Fibroblast of skin of back (primary cell): Measurements from ENCODE around the gene EXPH5. TPM values are rescaled to one million over a fixed set of nuclear protein-coding genes. Genes with fewer than 3 reads are reported as not detected.
A peak's percentile ranks its signal among the peaks of the same experiment; 100 is the strongest.
"Not testable (repeated sequence)": the region's sequence is repeated elsewhere in the genome, so short reads cannot be mapped to it uniquely, and the experiment has no call there.

Source experiments
- DNase-seq: peaks from one replicate; pipeline ENCODE4 v3.0.0-alpha.2; 2013
- polyA plus RNA-seq, 2 experiments: library from polyadenylated mRNA; unstranded; fragments of 120-200 nt; gene quantifications; one replicate each; pipeline ENCODE4 v1.2.1, GENCODE V29; 2013; ENCODE audit not compliant: insufficient read length in 2 of 2

The EXPH5 gene, protein sequence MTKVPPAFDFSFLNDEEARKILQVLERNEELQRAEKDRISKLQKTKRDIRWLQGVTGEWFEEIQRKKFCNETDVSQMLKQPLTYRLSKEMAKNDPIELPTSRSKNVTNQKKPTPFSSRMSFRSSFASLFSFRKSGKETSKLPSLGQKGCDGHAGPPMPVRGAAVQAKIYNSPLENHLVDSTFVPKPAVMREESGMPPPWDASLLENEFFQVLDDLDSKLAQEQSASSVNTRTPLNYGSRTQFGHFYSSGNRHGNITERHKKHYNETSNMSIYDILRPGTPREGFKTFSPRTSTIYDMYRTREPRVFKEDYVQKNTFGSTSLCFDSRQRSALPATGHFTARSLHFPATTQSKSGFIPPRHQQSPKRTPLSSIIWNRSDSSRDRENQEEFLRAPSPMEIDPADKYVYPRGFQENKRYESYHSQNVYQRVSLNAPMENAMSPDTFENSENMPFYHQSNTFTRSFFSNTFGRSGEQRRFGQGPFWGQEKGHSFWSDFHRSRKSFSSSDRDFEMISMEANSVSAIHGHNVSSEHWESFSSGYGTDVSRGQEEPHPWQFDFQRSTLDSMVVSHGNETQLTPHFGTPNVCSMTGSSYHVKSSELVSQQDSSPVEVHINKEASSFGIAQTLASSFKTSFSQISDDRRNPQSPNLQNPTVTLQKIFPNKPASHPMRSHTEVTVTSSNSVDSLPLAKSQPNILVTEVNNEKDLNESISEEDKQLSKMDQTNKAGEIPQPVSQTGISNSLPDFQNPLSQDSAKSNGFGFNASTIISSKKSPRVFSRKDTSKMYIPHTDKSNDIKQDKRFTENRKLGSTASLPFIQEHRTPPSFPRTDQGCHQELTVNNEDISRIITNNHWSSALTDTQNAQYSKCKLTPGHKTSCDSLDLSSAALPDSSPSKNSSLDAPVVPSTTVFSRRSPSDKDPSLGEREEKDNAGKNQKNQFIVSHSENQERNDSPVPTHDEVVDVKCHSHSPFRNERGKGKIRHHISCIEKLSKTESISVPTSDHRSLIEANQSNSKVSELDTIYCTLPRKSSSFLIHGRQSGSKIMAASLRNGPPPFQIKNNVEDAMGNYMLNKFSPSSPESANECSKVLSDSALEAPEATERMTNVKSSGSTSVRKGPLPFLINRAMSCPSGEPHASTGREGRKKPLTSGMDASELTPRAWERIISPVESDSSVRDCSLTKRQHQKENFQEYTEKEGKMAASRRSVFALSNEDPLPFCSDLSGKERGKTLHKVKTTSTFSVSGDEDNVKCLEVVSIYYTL (N-terminal part only)
- 0.06 TPM for polyA plus RNA-seq (2013, experiment 1 of 2; ENCODE audit: insufficient read length)
- 0.20 TPM for polyA plus RNA-seq (2013, experiment 2 of 2; ENCODE audit: insufficient read length)

- DNase-seq: peak; percentile 69
Measured at GRCh38 chr11:108593214-108593922, at the start of gene EXPH5. Gene EXPH5 (minus strand): TSS chr11:108593768. CDS start chr11:108593536, 232 bp downstream.

- DNase-seq: not testable (repeated sequence)
Measured at GRCh38 chr11:108641752-108642151, 48.2 kb upstream of the EXPH5 start.

DNA sequence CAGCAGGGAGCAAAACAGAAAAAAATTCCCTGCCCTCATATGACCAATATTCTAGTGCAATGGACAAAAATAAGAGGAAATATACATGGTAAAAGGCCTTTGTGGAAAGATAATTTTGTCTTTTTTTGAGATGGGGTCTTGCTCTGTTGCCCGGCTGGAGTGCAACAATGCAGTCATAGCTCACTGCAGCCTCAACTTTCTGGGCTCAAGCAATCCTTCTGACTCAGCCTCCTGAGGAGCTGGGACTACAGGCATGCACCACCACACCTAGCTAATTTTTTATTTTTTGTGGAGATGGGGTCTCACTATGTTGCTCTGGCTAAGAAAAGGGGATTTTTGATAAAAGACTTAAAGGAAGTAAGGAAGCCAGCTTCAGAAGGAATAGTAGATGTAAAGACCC lies 45.6 kb upstream of the EXPH5 start:
- no peak for DNase-seq

DNA sequence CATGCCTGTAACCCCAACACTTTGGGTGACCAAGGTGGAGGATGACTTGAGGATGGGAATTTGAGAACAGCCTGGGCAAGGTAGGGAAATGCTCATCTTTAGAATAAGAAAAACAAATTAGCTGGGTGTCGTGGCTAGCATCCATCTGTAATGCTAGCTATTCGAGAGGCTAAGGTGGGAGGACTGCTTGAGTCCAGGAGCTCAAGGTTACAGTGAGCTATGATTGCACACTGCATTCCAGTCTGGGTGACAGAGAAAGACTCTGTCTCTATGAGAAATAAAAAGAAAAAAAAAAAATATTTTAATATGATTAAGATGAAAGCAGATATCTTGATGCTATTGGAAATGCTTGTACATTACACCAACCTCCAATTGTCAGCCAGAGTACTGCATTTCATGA lies 42.7 kb upstream of the EXPH5 start:
- DNase-seq: no peak

DNA sequence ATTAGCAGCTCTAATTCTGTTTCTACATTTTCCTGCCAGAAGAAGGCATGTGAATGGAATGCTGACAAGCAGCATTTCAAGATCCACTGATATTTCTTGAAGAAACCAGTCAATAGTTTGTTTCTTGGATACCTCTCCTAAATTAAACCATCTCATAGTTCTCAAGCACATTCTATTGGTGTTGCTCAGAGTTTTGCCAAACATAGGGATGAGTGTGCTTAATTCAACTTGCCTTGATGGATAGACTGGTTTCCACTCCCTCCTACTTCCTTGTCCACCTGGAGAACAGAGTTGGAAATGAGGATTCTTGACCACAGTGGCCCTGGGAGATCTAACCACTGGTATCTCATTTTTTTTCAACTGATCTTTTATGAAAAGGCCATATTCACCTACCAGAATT lies 41.5 kb upstream of the EXPH5 start:
- DNase-seq: peak; percentile 9

- no peak for DNase-seq
Measured at GRCh38 chr11:108632041-108632704, 38.6 kb upstream of the EXPH5 start.

DNA sequence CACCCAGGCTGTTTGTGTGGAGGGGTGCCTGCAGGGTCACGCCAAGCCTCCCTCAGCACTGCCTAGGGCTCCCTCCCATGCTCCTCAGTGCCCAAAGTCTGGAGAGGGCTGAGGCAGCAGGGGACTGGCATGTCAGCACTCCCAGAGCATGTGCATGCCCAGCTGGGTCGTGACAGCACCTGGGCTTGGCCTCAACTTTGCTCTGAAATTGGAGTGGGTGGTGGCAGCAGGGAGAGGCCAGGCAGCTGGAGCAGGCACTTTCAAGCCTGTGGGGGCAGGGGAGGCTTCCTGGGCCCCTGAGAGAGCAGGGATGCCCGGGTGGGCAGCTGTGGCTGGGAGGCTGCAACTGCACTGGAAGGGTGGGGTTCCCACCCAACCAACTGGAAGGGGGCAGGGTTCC lies 35.7 kb upstream of the EXPH5 start:
- DNase-seq: no peak

DNA sequence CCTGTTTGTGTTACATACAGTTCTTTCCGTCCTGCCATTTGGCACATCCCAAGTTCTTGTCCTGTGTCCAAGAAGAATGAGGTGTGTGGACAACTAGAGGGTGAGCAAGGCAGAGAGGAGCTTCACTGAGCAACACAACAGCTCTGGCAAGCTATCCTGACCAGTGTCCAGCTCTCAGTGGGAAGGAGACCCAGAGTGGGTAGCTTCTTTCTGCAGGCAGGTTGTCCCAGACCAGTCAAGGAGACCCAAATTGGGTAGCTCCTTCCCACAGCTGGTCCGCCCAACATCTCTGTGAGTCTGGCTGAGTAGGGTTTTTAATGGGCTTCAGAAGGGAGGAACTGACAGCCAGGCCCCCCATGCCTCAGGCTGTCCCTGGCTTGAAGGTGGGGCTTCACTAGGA lies 35.2 kb upstream of the EXPH5 start:
- DNase-seq: no peak

DNA sequence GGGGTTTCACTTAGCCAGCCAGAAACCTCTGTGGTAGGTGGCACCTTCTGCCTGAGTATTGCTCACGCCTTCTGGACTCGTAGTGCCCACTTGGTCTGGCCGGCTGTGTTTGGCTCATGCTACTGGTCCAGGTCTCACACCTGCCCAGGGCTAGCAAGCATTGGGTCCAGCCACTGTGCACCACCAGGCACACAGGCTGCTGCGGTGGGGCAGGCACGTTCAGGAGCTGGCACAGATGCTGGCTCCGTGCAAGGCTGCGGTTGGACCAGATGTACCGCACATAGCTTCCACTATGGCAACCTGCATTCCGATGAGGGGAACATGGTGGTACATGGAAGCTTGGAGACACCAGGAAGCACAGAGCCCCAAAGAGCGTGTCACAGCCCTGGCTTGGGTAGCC lies 34.8 kb upstream of the EXPH5 start:
- DNase-seq: no peak

DNA sequence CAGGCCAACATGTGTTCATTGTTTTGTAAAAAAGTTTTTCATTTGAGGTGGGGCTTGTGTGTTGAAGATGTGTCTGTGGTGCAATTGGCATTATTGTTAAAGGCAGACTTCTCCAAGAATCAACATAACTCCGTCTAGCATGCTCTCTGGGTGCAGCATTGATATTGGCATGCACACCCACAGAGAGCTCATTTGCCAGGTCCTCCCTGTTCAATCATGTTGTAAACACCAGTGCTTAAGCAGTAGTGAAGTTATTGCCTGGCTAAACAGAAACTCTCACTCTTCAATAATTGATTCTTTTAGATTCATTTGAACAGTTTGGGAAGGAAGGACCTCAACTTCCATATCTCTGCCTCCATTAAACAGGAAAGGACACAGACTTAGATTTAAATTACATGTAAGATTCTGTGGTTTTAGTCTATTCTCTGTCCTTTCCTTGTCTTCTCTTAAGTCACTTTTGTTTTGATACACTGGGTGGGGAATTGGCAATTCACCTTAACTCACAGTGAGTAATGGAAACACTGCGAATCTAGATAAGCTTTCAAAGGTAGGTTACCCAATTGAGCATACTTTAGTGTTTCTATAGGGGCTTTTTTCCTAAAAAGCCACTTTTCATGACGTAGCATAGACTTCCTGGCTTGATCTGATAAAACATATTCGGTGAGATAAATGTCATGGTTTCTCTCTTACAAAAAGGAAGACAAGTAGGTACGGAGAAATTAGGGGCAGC lies 30.8 kb upstream of the EXPH5 start:
- no peak for DNase-seq

DNA sequence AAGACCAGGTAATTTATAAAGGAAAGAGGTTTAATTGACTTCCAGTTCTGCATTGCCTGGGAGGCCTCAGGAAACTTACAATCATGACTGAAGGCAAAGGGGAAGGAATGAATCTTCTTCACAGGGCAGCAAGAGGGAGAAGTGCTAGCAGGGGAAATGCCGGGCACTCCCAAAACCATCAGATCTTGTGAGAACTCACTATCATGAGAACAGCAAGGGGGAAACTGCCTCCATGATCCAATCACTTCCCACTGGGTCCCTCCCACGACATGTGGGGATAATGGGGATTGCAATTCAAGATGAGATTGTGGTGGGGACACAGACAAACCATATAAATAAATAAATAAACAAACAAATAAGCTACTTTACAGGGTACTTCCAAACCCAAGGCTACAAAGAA lies 28.8 kb upstream of the EXPH5 start:
- no peak for DNase-seq

- peak; percentile 24 for DNase-seq
Measured at GRCh38 chr11:108620958-108621772, 27.6 kb upstream of the EXPH5 start.

- peak; percentile 10 for DNase-seq
Measured at GRCh38 chr11:108618529-108618928, 25.0 kb upstream of the EXPH5 start.

DNA sequence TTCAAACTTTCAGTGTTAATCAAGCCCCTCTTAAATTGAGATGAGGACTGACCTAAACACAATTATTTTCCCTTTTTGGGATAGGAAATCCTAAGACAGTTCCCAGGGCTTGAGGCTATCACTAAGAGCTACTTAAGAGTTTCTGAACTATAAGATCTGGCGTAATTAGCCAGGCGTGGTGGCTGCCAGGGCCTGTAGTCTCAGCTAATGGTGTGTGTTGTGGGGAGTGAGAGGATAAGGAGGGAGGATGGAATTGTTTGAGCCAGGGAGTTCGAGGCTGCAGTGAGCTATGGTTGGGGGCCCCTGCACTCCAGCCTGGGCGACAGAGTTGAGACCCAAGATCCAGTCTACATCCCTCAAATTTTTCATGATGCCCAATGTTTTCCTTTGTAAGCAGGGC lies 23.5 kb upstream of the EXPH5 start:
- no peak for DNase-seq

GRCh38 chr11:108616549-108616948 lies 23.0 kb upstream of the EXPH5 start:
- peak; percentile 77 for DNase-seq

GRCh38 chr11:108614086-108614485 lies 20.5 kb upstream of the EXPH5 start:
- DNase-seq: no peak

GRCh38 chr11:108609682-108610081 lies 16.1 kb upstream of the EXPH5 start:
- peak; percentile 68 for DNase-seq

GRCh38 chr11:108608548-108608947 lies 15.0 kb upstream of the EXPH5 start:
- no peak for DNase-seq

GRCh38 chr11:108606495-108607160 lies 13.1 kb upstream of the EXPH5 start:
- DNase-seq: no peak
